Nephron progenitor cell (in vitro differentiated cells): ENCODE measurements around the gene SIGLEC8.

Source experiments
- DNase-seq: peaks from one replicate; pipeline ENCODE4 v3.0.0; 2021
- H3K27ac Mint-ChIP-seq: 2 replicates; pipeline ENCODE4 v1.8.0; 2021; ENCODE audit warnings: mild to moderate bottlenecking, moderate library complexity, mixed read lengths
- H3K27me3 Mint-ChIP-seq: 2 replicates; pipeline ENCODE4 v1.8.0; 2021; ENCODE audit warnings: mild to moderate bottlenecking, low read depth, mixed read lengths; ENCODE audit not compliant: poor library complexity
- H3K36me3 Mint-ChIP-seq: 2 replicates; pipeline ENCODE4 v1.8.0; 2021; ENCODE audit warnings: low read depth, mixed read lengths
- H3K4me1 Mint-ChIP-seq: 2 replicates; pipeline ENCODE4 v1.8.0; 2021; ENCODE audit warnings: mixed read lengths
- H3K4me3 Mint-ChIP-seq: 2 replicates; pipeline ENCODE4 v1.8.0; 2021; ENCODE audit warnings: mild to moderate bottlenecking, moderate library complexity, mixed read lengths
- H3K9me3 Mint-ChIP-seq: 2 replicates; pipeline ENCODE4 v1.8.0; 2021; ENCODE audit warnings: mild to moderate bottlenecking, moderate library complexity, mixed read lengths
- TF ChIP-seq, protein P1 (sequence below): fragments of 200-600 bp; sonication (generic); IDR thresholded peaks from 2 replicates; pipeline ENCODE4 v1.5.0; 2021; ENCODE audit warnings: antibody characterized with exemption

The SIGLEC8 gene

DNA sequence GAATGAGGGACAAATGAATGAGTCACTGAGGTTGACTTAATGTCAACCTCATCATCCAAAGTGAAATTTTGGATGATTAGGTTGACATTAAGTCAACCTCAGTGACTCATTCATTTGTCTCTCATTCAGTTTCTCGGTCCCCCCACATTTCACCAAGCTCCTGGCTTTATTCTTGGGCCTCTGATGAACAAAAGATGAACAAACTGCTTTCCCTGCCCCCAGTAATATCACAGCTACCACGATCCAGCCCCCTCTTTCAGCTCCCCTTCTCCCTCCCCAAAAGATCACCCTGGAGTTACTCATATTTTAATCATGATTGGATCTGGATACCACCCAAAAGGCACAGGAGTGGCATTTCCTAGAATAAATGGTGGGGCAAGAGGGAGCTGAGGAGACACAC is 30.9 kb upstream of the SIGLEC8 start:
- TF ChIP-seq, protein P1, sequence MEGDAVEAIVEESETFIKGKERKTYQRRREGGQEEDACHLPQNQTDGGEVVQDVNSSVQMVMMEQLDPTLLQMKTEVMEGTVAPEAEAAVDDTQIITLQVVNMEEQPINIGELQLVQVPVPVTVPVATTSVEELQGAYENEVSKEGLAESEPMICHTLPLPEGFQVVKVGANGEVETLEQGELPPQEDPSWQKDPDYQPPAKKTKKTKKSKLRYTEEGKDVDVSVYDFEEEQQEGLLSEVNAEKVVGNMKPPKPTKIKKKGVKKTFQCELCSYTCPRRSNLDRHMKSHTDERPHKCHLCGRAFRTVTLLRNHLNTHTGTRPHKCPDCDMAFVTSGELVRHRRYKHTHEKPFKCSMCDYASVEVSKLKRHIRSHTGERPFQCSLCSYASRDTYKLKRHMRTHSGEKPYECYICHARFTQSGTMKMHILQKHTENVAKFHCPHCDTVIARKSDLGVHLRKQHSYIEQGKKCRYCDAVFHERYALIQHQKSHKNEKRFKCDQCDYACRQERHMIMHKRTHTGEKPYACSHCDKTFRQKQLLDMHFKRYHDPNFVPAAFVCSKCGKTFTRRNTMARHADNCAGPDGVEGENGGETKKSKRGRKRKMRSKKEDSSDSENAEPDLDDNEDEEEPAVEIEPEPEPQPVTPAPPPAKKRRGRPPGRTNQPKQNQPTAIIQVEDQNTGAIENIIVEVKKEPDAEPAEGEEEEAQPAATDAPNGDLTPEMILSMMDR, result no peak
- Mint-ChIP-seq H3K9me3 (peaks cover 77% of the 10 kb centered on the region), H3K4me1 (no peaks in the 10 kb centered on the region), H3K27ac (no peak overlapping the region), H3K4me3 (no peak overlapping the region), H3K36me3 (no peaks in the 10 kb centered on the region), H3K27me3 (peaks cover 6% of the 10 kb centered on the region)
- DNase-seq, result no peak

DNA sequence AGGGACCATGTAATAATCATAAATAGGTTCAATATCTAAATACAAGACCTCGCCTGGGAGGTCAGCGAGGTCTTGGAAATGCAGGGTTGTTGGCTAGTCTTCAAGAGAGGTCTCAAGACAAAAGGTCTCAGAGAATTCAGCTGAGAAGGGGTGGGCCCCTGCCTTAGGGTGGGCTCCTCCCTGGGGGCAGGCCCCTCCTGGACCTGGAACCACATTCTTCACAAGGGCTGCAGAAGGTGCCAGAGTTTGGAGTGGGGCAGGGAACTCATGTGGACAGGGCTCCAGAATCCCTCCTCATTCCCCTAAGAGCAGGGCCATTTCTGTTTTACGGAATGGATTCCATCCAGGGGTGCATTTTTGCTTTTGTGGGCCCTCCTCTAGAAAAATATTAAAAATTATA is 30.2 kb upstream of the SIGLEC8 start:
- Mint-ChIP-seq H3K27me3 (peaks cover 6% of the 10 kb centered on the region), H3K4me3 (no peak overlapping the region), H3K36me3 (no peaks in the 10 kb centered on the region), H3K27ac (no peak overlapping the region), H3K9me3 (peaks cover 75% of the 10 kb centered on the region), H3K4me1 (no peaks in the 10 kb centered on the region)
- TF ChIP-seq, protein P1, result no peak
- no peak for DNase-seq

DNA sequence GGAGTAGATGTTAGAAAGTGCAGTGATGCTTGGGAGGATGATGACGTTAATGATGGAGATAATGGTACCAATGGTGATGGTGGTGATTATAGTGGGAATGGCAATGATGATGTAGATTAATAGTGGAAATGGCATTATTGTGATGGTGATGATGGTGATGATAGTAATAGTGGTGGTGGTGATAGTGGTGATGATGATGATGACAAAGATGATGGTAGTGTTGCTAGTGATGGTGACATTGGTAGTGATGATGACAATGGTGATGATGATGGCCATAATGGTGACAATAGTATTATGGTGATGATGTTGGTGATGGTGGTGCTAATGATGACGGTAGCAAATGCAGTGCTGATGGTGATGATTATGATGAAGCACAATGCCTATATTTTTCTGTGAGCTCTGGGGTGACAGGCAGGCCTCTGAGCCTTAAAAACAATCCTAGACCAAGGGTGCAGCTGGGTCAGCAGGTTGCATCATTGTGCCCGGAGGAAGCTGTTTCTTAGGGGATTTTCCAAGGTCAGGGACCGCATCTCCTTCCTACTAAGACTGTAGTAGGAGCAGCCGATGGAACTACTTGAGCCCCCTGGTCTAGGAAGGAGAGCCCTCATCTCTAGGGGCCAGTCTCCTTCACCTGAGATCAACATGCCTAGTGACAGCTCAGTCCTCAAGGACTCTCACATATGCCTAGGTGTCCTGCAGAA is 27.9 kb upstream of the SIGLEC8 start:
- Mint-ChIP-seq H3K36me3 (no peaks in the 10 kb centered on the region), H3K9me3 (peaks cover 76% of the 10 kb centered on the region), H3K4me1 (no peaks in the 10 kb centered on the region), H3K4me3 (no peak overlapping the region), H3K27me3 (peaks cover 3% of the 10 kb centered on the region), H3K27ac (no peak overlapping the region)
- no peak for DNase-seq
- TF ChIP-seq, protein P1, result no peak

DNA sequence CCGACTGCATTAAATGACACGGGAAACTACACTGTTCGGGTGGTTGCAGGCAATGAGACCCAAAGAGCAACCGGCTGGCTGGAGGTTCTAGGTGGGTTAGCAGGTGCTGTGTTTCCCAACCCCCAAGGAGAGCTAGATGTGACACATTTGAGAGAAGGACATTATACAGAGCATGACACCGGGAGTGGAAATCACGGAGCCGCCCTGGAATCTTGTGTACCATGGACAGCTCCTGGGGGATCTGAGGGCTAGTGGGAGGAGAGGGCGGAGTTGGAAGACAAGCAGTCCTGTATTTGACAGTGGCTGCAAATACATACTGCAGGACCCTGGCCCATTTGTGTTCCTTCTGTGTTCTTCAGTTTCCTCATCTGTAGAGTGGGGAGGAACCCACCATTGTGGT is 22.3 kb upstream of the SIGLEC8 start:
- peaks cover 87% of the 10 kb centered on the region for H3K9me3 Mint-ChIP-seq
- peak; percentile 28 for DNase-seq
- H3K27me3 Mint-ChIP-seq, result no peaks in the 10 kb centered on the region
- no peaks in the 10 kb centered on the region for H3K4me1 Mint-ChIP-seq
- TF ChIP-seq, protein P1, result no peak
- H3K4me3 Mint-ChIP-seq, result no peak overlapping the region
- no peaks in the 10 kb centered on the region for H3K36me3 Mint-ChIP-seq
- no peak overlapping the region for H3K27ac Mint-ChIP-seq

DNA sequence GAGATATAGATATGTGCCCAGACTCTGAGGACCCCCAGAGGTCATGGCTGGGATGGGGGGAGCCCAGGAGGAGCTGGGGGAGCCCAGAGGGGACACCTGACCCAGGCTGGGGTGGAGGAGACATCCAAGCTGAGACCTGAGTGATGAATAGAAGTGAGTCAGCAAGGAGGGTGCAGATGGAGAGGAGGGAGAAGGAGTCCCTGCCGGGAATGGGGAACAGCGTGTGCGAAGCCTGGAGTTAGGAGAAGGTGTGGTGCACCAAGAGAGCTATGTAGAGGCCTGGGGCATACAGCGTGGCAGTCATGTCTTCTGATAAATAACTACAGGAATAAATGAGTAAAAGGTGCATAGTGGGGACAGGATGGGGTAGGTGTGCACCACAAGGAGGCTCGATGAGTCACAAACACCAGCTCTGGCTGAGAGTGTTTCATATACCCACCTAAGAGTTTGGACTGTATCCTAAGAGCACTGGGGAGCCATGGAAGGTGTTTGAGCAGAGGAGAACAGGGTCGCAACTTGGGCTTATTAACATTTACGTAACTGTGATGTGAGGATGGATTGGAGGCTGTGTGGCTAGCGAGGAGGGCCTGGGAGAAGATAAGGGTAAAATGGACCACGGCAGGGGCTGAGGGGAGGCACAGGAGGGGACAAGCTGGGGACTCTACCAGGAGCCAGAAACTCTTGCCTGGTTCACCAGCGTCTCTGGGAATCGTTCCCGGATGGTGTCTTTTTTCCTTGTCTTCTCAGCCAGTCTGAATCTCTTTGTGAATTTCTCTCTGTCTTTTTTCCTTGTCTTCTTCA is 21.5 kb upstream of the SIGLEC8 start:
- Mint-ChIP-seq H3K4me1 (no peaks in the 10 kb centered on the region), H3K4me3 (no peak overlapping the region), H3K27me3 (peaks cover 2% of the 10 kb centered on the region), H3K36me3 (no peaks in the 10 kb centered on the region), H3K9me3 (peaks cover 83% of the 10 kb centered on the region), H3K27ac (no peak overlapping the region)
- no peak for DNase-seq
- TF ChIP-seq, protein P1, result no peak
